Coronary artery (tissue), 2 donors: Measurements from ENCODE around the gene PDZD7.

ENCODE experiments used
- DNase-seq: peaks from one replicate; pipeline ENCODE4 v3.0.0-alpha.2; 2017; ENCODE audit warnings: low spot score
- H3K27ac ChIP-seq, 2 donors: fragments of 200-600 bp; sonication (generic); one replicate each; pipeline ENCODE4 v1.5.1; 2016 to 2019
- H3K4me3 ChIP-seq: fragments of 200-600 bp; sonication (generic); 2 replicates; pipeline ENCODE4 v1.5.1; 2016; ENCODE audit warnings: mild to moderate bottlenecking, moderate library complexity
- TF ChIP-seq, protein P1 (sequence below): fragments of 200-600 bp; sonication (generic); IDR thresholded peaks from one replicate; pipeline ENCODE4 v1.5.1; 2019; ENCODE audit warnings: antibody characterized with exemption

Gene PDZD7

DNA sequence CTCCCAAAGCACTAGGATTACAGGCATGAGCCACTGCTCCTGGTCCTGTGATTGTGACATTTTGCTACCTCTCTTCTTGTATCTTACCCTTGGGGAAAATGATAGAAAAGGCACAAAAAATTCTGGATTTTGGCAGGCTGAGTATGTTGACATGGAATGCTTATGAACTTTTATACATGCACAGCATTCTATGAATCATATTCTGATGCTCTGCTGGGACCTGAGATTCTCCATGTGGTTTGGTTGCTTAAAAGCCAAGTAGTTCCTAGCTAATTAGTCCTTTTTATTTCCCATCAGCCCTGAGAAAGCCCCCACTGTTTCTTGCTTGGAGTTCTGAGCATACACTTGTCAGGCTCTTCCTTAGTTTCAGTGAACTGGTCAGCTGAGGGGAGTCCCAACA lies 22.6 kb upstream of the PDZD7 start:
- H3K27ac ChIP-seq, result no peak overlapping the region
- TF ChIP-seq, protein P1, sequence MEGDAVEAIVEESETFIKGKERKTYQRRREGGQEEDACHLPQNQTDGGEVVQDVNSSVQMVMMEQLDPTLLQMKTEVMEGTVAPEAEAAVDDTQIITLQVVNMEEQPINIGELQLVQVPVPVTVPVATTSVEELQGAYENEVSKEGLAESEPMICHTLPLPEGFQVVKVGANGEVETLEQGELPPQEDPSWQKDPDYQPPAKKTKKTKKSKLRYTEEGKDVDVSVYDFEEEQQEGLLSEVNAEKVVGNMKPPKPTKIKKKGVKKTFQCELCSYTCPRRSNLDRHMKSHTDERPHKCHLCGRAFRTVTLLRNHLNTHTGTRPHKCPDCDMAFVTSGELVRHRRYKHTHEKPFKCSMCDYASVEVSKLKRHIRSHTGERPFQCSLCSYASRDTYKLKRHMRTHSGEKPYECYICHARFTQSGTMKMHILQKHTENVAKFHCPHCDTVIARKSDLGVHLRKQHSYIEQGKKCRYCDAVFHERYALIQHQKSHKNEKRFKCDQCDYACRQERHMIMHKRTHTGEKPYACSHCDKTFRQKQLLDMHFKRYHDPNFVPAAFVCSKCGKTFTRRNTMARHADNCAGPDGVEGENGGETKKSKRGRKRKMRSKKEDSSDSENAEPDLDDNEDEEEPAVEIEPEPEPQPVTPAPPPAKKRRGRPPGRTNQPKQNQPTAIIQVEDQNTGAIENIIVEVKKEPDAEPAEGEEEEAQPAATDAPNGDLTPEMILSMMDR, result no peak
- DNase-seq, result no peak
- no peak overlapping the region for H3K4me3 ChIP-seq

DNA sequence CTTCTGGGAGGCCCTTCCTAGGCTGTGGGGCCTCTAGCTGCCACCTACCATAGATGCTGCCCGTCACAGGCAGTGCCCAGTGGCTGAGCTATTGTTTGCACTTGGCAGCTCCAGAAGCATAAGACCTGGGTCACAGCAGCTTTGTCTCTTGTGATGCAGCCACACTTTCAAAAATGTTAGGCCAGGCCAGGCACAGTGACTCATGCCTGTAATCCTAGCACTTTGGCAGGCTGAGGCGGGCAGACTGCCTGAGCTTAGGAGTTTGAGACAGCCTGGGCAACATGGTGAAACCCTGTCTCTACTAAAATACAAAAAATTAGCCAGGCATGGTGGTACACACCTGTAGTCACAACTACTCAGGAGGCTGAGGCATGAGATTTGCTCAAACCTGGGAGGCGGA lies 21.4 kb upstream of the PDZD7 start:
- DNase-seq, result no peak
- TF ChIP-seq, protein P1, result no peak
- H3K27ac ChIP-seq, result no peak overlapping the region
- H3K4me3 ChIP-seq, result no peak overlapping the region

DNA sequence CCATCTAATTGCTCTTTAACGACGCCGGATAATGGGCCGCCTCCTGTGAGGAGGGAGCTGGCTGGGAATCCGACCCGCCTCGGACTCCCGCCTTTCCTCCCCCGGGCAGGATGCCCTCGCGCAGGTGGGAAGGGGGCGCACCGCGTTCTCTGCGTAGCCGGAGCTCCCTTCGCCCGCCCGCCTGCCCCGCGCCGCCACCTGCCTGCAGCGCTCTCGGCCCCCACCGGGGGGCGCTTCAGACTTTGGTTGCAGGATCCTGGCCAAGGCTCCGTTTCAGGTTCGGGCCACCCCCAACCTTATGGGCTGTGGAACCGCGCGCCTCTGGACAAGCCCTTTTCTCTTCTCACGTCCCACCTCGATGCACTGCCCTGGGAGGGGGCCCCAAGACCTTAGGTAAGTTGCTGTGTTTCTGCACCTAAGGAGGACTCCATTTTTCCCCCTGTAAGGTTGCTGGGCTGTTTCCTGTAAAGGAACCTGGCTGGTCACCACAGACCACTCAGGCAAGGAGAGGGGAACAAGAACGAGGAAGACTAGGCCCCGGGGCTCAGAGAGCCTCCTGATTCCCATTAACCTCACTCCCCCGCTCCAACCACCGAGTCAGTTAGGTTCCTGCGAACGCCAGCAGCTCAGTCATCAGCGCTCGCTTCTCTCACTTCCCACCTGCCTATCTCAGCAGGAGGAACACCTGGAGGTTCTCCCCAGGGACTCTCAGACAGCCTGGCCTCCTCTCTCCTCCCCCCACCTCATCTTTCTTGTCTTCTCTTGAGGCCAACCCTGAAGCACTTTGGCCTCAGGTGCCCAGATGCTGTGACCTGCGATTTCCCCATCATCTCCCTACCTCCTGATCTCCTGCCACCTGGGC lies 19.5 kb upstream of the PDZD7 start:
- Histone ChIP-seq H3K4me3 (peak overlapping the region; percentile 44), H3K27ac (no peak overlapping the region)
- TF ChIP-seq, protein P1, result peak; percentile 80
- DNase-seq, result no peak

DNA sequence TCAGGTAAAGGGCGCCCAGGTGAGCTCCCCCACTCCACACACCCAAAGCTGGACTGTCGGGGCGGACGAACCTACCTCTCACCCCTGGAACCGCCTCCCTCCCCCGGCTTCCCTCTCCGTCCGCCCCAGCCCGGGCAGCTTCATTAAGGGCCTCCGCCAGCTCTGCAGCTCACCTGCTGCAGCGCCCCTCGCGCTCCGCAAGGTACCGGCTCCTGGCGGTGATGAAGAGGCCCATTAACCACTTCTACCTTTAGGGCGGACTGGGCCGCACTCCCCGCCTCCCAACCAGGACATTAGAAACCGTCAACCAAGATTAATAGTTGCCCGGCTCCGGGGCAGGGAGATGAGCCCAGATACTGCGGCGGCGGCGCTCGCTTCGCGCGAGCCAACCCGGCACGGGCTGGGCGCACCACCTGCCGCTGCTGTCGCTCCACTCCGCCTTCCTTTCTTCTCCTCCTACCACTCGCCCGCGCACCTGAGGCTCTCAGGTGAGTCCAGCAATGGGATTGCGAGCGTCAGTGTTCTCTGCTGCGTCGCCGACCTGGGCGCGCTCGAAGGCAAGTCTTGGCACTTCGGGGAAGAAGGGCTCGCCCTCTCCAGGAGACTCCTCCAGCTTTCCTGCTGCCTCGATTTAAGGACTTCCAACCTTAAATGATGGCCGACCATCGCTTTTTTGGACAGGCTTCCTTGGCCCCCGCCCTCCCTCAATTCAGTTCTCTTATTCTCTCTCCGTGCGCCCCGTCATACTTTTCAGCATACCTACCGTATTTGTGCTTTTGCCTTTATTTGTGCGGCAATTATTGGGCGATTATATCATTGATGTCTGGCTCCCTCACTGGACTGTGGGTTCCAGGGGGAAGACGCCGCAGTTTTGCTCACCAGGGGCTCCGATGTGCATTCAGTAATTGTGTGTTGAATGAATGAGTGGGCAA lies 17.3 kb upstream of the PDZD7 start:
- TF ChIP-seq, protein P1, result no peak
- no peak for DNase-seq
- Histone ChIP-seq H3K4me3 (no peak overlapping the region), H3K27ac (no peak overlapping the region)

DNA sequence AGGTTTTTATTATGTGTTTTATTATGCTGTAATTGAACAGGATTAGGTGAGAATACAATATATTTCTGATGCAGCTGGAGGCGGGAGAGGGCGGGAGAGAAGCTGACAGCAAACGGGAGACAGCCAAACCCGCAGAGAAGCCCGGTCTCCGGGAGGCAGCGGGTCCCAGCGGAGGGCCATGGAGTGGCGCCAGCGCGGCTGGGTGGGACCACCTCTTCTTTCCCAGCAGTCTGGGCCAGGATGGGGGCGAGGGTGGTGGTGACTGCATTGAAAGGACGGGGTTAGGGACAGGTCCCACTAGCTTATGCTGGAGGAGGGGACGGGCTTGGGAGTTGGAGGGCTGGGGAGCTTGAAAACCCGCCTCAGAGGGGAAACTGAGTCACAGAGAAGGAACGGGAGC lies 16.3 kb upstream of the PDZD7 start:
- TF ChIP-seq, protein P1, result no peak
- no peak for DNase-seq
- H3K4me3 ChIP-seq, result no peak overlapping the region
- H3K27ac ChIP-seq, result no peak overlapping the region

DNA sequence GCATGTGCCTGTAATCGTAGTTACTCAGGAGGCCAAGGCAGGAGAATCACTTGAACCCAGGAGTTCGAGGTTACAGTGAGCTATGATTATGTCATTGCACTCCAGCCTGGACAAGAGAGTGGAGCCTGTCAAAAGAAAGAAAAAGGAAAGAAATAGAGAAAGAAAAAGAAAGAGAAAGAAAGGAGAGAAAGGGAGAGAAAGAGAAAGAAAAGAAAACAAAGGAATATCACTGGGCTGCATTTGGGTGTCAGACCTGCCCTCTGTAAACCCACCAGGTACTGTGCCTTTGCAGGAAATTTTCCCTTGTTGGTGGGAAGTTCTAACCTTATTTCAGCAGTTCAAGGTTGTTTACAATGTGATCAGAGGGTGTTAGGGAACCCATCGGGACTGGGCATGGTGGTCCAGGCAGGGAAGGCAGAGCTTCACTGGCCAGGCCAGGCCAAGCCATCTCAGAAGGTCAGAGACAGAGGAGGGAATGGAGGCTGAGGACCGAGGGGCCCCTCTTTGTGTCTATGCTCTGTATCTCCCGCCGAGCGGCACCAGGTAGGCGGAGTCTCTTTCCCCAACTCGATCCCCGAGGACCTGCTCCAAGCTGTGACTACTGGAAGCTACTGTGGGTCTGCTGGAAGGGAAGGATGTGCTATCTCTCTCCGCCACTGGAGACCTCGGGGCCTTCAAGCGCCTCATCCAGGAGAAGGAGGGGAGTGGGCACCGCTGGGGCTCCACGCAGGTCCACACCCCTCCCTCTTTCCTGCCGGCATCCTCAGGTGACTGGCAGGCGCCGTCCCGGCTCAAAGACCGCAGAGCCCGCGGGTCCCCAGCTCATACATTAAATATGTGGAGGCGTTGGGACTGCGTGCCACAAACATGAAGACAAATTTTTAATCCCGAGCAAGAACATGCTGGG lies 15.7 kb upstream of the PDZD7 start:
- Histone ChIP-seq H3K4me3 (no peak overlapping the region), H3K27ac (no peak overlapping the region)
- no peak for DNase-seq
- TF ChIP-seq, protein P1, result no peak
